ENCODE results near the gene ZNF653. TPM values are rescaled to one million over a fixed set of nuclear protein-coding genes. Genes with fewer than 3 reads are reported as not detected.
A peak's percentile ranks its signal among the peaks of the same experiment; 100 is the strongest.

Gene ZNF653
- total and polyA plus RNA-seq, 2 of the 8 experiments (the other 6 are each of a cell fraction or from before 2014, with no cell fraction given) = 7.0 to 7.9 TPM

DNA sequence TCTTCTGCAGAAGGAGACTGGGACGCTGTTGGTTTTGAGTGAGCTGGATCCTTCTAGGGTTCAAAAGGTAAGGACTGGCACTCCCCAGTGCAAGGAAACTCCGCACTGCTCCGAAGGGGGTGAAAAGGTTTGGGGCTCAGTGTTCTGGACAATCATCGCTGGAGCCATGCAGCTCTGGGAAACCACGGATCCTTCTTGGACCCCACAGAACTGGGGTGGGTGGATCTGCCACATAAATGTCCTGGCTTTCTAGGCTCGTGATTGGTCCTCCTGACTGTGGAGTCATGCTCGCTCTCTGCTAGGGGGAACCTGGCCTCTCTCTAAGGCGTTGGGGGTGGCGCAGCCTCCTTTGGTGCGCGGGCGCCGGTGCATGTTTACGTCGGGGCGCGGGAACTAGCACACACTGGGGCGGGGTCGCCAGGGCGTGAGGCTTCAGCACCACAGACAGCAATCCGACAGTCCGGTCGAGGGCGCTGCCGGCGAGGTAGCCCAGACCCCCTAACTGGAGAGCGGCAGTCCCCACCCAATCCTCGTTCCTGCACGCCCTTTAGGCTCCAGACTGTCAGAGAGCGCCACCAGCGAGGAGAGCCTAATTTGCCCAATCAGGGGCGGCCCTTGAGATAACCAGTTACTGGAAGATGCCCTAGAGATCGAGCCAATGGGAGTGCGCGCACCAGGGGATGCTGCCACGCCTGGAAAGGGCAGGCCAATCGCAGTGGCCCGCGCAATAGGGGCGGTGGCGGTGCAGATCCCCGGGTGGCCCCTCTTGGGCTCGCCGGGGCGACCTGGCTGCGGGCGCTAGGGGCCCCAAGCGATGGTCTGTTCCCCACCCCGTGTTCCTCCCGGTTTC lies 23.9 kb downstream of the ZNF653 start:
- no peak overlapping the region for H2BK15ac ChIP-seq (ENCODE audit: low read length)
- no peaks in the 10 kb centered on the region for H3K79me2 ChIP-seq (ENCODE audit: control insufficient read depth in 1 of 2, insufficient read depth in 2 of 2, low read length in 2 of 2)
- H3K4me1 ChIP-seq (replicated peaks in 1 of 4; ENCODE audit: control insufficient read depth in 3 of 4, insufficient read depth in 4 of 4, low read length in 3 of 4) = peaks cover 0 to 17% (median 5%) of the 10 kb centered on the region in 4 experiments; a peak in 5 of 7 replicates
- peak overlapping the region in 3 of 4 experiments; percentile 4 to 56 (median 14); a peak in 2 of 8 replicates for H3K4me3 ChIP-seq (ENCODE audit: extremely low read depth in 1 of 4, insufficient read depth in 2 of 4, low read depth in 3 of 4, low read length in 4 of 4)
- no peak overlapping the region for H3K56ac ChIP-seq (replicated peaks; ENCODE audit: insufficient read length, low read depth, low read length)
- H3K9me3 ChIP-seq (ENCODE audit: insufficient read depth in 2 of 2, low read depth in 1 of 2, low read length in 1 of 2) = no peaks in the 10 kb centered on the region; a peak in 1 of 4 replicates
- ChIA-PET CTCF (ENCODE audit: partially characterized antibody) (interaction anchor here (0.6 to 6.4 kb wide), 29 partner anchors 9 to 208 kb away, joined by 3 to 37 read pairs (median 4); partner anchors contain the start of genes EPOR, ODAD3 and PRKCSH), POLR2A (ENCODE audit: partially characterized antibody) (interaction anchor here (0.6 to 3.9 kb wide), 28 partner anchors 9 to 121 kb away, joined by 3 to 20 read pairs (median 4); partner anchors contain the start of gene EPOR)
- H3K14ac ChIP-seq (ENCODE audit: insufficient read length) = no peak overlapping the region
- peak overlapping the region in 1 of 2 experiments; percentile 55 for H3K4me2 ChIP-seq (ENCODE audit: insufficient read depth in 1 of 2, low read depth in 2 of 2, low read length in 2 of 2)
- H3K9ac ChIP-seq (replicated peaks in 1 of 4; ENCODE audit: extremely low read depth in 1 of 4, low read depth in 3 of 4, low read length in 3 of 4) = no peak overlapping the region; a peak in 1 of 7 replicates
- H2BK20ac ChIP-seq (ENCODE audit: low read length) = no peak overlapping the region
- peaks cover 20 to 26% (median 23%) of the 10 kb centered on the region in 4 experiments for H3K27me3 ChIP-seq (replicated peaks in 1 of 4; ENCODE audit: control insufficient read depth in 3 of 4, extremely low read depth in 1 of 4, insufficient read depth in 3 of 4, low read length in 3 of 4)
- no peak overlapping the region; the same call in 1 of the 2 replicates for H3K18ac ChIP-seq (ENCODE audit: extremely low read depth, low read length)
- no peak overlapping the region for H2AFZ ChIP-seq (ENCODE audit: low read length)
- no peak overlapping the region for H2AK5ac ChIP-seq (ENCODE audit: low read depth, low read length)
- no peaks in the 10 kb centered on the region for H3K79me1 ChIP-seq (ENCODE audit: low read depth, low read length)
- no peak overlapping the region for H3K27ac ChIP-seq (ENCODE audit: low read depth, low read length)
- peaks cover 0 to 7% of the 10 kb centered on the region in 2 experiments for H4K20me1 ChIP-seq (replicated peaks in 1 of 2; ENCODE audit: control insufficient read depth in 1 of 2, insufficient read depth in 2 of 2, low read length in 2 of 2)
- H2BK120ac ChIP-seq (replicated peaks; ENCODE audit: low read depth, low read length) = no peak overlapping the region
- H2BK5ac ChIP-seq (ENCODE audit: low read depth, low read length) = no peak overlapping the region
- no peak overlapping the region for H3K4ac ChIP-seq (replicated peaks; ENCODE audit: insufficient read length, low read depth, low read length)
- 22% methylated on average over 36 of the region's 50 CpGs; no CpG with 5 or more reads in 1 of the 2 experiments for WGBS, 2 experiments (ENCODE audit: extremely low coverage in 1 of 2, insufficient coverage in 1 of 2, insufficient read length in 1 of 2, insufficient replicate concordance in 2 of 2, low coverage in 1 of 2, low lambda C conversion rate in 2 of 2, missing lambda C conversion rate in 1 of 2)
- peak overlapping the region; percentile 18 for H4K5ac ChIP-seq (ENCODE audit: insufficient read length, low read depth, low read length)
- peaks cover 7% of the 10 kb centered on the region; the same call in 1 of the 2 replicates for H3K23me2 ChIP-seq (ENCODE audit: low read depth, low read length)
- no peak overlapping the region for H2BK12ac ChIP-seq (ENCODE audit: low read depth, low read length)
- DNase-seq (ENCODE audit: low read depth in 1 of 2, low spot score in 2 of 2) = peak; percentile 79 to 90
- H3K23ac ChIP-seq (ENCODE audit: insufficient read length) = no peak overlapping the region
- H3K36me3 ChIP-seq (ENCODE audit: control insufficient read depth in 2 of 4, insufficient read depth in 4 of 4, low read length in 3 of 4) = no peaks in the 10 kb centered on the region; a peak in 1 of 8 replicates
- H4K91ac ChIP-seq (replicated peaks; ENCODE audit: insufficient read length, low read length) = no peak overlapping the region
- peak; percentile 19 for FAIRE-seq
- H4K8ac ChIP-seq (ENCODE audit: extremely low read depth, insufficient read depth, low read length) = peak overlapping the region; percentile 86; the same call in 1 of the 2 replicates
- 0 out of 2 replicates have a peak, but pooled peaks have one; percentile 18 for TF ChIP-seq GABPA (IDR thresholded peaks at IDR 0.05; ENCODE audit: borderline replicate concordance, insufficient read depth, low read length)
- TF ChIP-seq JUN (IDR thresholded peaks at IDR 0.05; ENCODE audit: low read depth, low read length) = no peak
- no peak for TF ChIP-seq ASH2L (IDR thresholded peaks at IDR 0.05; ENCODE audit: low read length)
- no peak for TF ChIP-seq SP2 (IDR thresholded peaks at IDR 0.05; ENCODE audit: low read length)
- peak in 1 of 2 experiments; percentile 88; a peak in 3 of 4 replicates for TF ChIP-seq HDAC2 (IDR thresholded peaks at IDR 0.05; ENCODE audit: borderline replicate concordance in 1 of 2, low read depth in 2 of 2, low read length in 2 of 2)
- TF ChIP-seq YY1 (IDR thresholded peaks at IDR 0.05; ENCODE audit: low read depth, low read length) = no peak
- TF ChIP-seq RNF2 (IDR thresholded peaks at IDR 0.05; ENCODE audit: borderline replicate concordance, low read depth, low read length, missing control alignments, poor library complexity, severe bottlenecking) = no peak
- TF ChIP-seq RAD21 (IDR thresholded peaks at IDR 0.05 in 1 of 2, conservative IDR thresholded peaks at IDR 0.05 in 1 of 2; ENCODE audit: low read depth in 2 of 2, low read length in 2 of 2) = peak; percentile 2 to 21; a peak in 1 of 4 replicates
